Neural cell (in vitro differentiated cells): ENCODE measurements around the gene CD151.

Experiments used
- POLR2AphosphoS5 ChIP-seq: IDR thresholded peaks from 2 replicates; pipeline ENCODE4 v1.6.1; 2012
- TF ChIP-seq, protein P1 (sequence below): fragments of 450-650 bp; IDR thresholded peaks from 2 replicates; pipeline ENCODE4 v1.5.1; 2014; ENCODE audit warnings: antibody characterized with exemption, mild to moderate bottlenecking, moderate library complexity; ENCODE audit not compliant: poor library complexity, severe bottlenecking

DNA sequence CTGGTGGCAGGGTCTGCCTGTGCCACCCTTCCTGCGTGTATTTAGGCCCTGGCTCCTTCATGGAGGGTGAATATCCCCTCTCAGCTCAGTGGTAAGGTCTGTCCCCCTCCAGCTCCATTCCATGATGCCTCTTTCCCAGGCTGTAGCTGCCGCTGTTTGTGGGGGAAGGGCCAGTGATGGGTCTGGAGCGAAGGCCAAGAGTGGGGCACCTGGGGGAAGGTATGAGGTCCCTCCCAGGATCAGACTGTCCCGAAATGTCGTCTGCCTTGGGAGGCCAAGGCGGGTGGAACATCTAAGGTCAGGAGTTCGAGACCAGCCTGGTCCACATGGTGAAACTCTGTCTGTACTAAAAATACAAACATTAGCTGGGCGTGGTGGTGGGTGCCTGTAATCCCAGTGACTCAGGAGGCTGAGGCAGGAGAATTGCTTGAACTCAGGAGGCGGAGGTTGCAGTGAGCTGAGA, 1.1 kb downstream of the CD151 start:
- TF ChIP-seq POLR2AphosphoS5: no peak
- TF ChIP-seq, protein P1, sequence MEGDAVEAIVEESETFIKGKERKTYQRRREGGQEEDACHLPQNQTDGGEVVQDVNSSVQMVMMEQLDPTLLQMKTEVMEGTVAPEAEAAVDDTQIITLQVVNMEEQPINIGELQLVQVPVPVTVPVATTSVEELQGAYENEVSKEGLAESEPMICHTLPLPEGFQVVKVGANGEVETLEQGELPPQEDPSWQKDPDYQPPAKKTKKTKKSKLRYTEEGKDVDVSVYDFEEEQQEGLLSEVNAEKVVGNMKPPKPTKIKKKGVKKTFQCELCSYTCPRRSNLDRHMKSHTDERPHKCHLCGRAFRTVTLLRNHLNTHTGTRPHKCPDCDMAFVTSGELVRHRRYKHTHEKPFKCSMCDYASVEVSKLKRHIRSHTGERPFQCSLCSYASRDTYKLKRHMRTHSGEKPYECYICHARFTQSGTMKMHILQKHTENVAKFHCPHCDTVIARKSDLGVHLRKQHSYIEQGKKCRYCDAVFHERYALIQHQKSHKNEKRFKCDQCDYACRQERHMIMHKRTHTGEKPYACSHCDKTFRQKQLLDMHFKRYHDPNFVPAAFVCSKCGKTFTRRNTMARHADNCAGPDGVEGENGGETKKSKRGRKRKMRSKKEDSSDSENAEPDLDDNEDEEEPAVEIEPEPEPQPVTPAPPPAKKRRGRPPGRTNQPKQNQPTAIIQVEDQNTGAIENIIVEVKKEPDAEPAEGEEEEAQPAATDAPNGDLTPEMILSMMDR: no peak
